GM18499 (cell line): ENCODE data around the gene FGF18.

Experiments
- ATAC-seq: cut with Tn5 transposase; IDR thresholded peaks from one replicate; pipeline ENCODE4 v1.9.1; 2021; ENCODE audit warnings: moderate number of reproducible peaks; ENCODE audit not compliant: insufficient read depth, unreplicated experiment

Gene FGF18

GRCh38 chr5:171436804-171437285 is 17.4 kb downstream of the FGF18 start:
- ATAC-seq = no peak

- ATAC-seq = no peak
Measured at GRCh38 chr5:171437286-171437821, 17.9 kb downstream of the FGF18 start.

GRCh38 chr5:171438738-171439137 is 19.3 kb downstream of the FGF18 start:
- no peak for ATAC-seq

- no peak for ATAC-seq
Measured at GRCh38 chr5:171441246-171441791, 21.9 kb downstream of the FGF18 start.

GRCh38 chr5:171442287-171443042 is 23.0 kb downstream of the FGF18 start:
- no peak for ATAC-seq

GRCh38 chr5:171444582-171444981 is 25.1 kb downstream of the FGF18 start:
- no peak for ATAC-seq

GRCh38 chr5:171445644-171446516 is 26.4 kb downstream of the FGF18 start:
- ATAC-seq = no peak

GRCh38 chr5:171447226-171447625 is 27.8 kb downstream of the FGF18 start:
- no peak for ATAC-seq

GRCh38 chr5:171449426-171449825 is 30.0 kb downstream of the FGF18 start:
- no peak for ATAC-seq

GRCh38 chr5:171450423-171451331 is 31.2 kb downstream of the FGF18 start:
- no peak for ATAC-seq

GRCh38 chr5:171451421-171451820 is 32.0 kb downstream of the FGF18 start:
- no peak for ATAC-seq

- no peak for ATAC-seq
Measured at GRCh38 chr5:171453056-171453725, 33.7 kb downstream of the FGF18 start.

- no peak for ATAC-seq
Measured at GRCh38 chr5:171453988-171454387, 34.5 kb downstream of the FGF18 start.

GRCh38 chr5:171454549-171454948 is 35.1 kb downstream of the FGF18 start:
- no peak for ATAC-seq

GRCh38 chr5:171455522-171455921 is 36.1 kb downstream of the FGF18 start:
- no peak for ATAC-seq

GRCh38 chr5:171457208-171457981 is 37.9 kb downstream of the FGF18 start:
- ATAC-seq = no peak

GRCh38 chr5:171459839-171460238 is 40.4 kb downstream of the FGF18 start:
- ATAC-seq = no peak

GRCh38 chr5:171462136-171462927 is 42.9 kb downstream of the FGF18 start:
- ATAC-seq = no peak
